NB4 (cell line): ENCODE data around the gene SPSB1.

Source experiments
- CTCF ChIP-seq: IDR thresholded peaks from one replicate; pipeline ENCODE4 v1.5.1; 2012; ENCODE audit warnings: low read depth, low read length
- POLR2A ChIP-seq: IDR thresholded peaks from 2 replicates; pipeline ENCODE4 v1.6.1; 2011; ENCODE audit warnings: mild to moderate bottlenecking; ENCODE audit not compliant: insufficient read length; ENCODE audit errors: extremely low read depth

- no peak for TF ChIP-seq POLR2A
- no peak for TF ChIP-seq CTCF
Measured at GRCh38 chr1:9269078-9269501, 23.6 kb upstream of the SPSB1 start.
